ENCODE data around the gene FUBP1. TPM values are rescaled to one million over a fixed set of nuclear protein-coding genes. Genes with fewer than 3 reads are reported as not detected.

The FUBP1 gene
- total RNA-seq, 1 experiment from 2014 or later: 208 TPM

GRCh38 chr1:77958850-77959249 lies 20.0 kb downstream of the FUBP1 start (continued):
- no peak for TF ChIP-seq ATF3 (CRISPR knock-in tag; conservative IDR thresholded peaks at IDR 0.05)

GRCh38 chr1:77958391-77958790 lies 20.5 kb downstream of the FUBP1 start:
- Mint-ChIP-seq H3K27ac (peak overlapping the region; percentile 3; the same call in 1 of the 2 replicates), H3K4me3 (no peak overlapping the region), H3K9me3 (no peaks in the 10 kb centered on the region), H3K36me3 (peaks cover 87% of the 10 kb centered on the region), H3K27me3 (ENCODE audit: low read depth) (no peaks in the 10 kb centered on the region), H3K4me1 (no peaks in the 10 kb centered on the region)
- ATAC-seq: no peak
- POLR2A ChIA-PET: no interaction called here
- CTCF ChIA-PET: interaction anchor here (0.7 kb wide), 1 partner anchor 290 kb away, joined by 3 read pairs; no protein-coding TSS in a partner anchor
- no peak for DNase-seq (ENCODE audit: low spot score)
- TF ChIP-seq E2F4 (CRISPR knock-in tag; IDR thresholded peaks at IDR 0.05; ENCODE audit: borderline replicate concordance, low read depth): no peak
- no peak for TF ChIP-seq SMAD4 (CRISPR knock-in tag; IDR thresholded peaks at IDR 0.05)
- TF ChIP-seq EMX1 (CRISPR knock-in tag; IDR thresholded peaks at IDR 0.05): no peak
- TF ChIP-seq SP1 (CRISPR knock-in tag; conservative IDR thresholded peaks at IDR 0.05): no peak
- no peak for TF ChIP-seq MXD4 (CRISPR knock-in tag; IDR thresholded peaks at IDR 0.05; ENCODE audit: borderline replicate concordance)
- no peak for TF ChIP-seq CREB1 (CRISPR knock-in tag; IDR thresholded peaks at IDR 0.05)
- no peak for TF ChIP-seq NFYB (CRISPR knock-in tag; conservative IDR thresholded peaks at IDR 0.05; ENCODE audit: low read depth)
- no peak for TF ChIP-seq TP53 (CRISPR knock-in tag; IDR thresholded peaks at IDR 0.05)
- TF ChIP-seq FOXK1 (CRISPR knock-in tag; IDR thresholded peaks at IDR 0.05): no peak
- TF ChIP-seq ZNF219 (CRISPR knock-in tag; IDR thresholded peaks at IDR 0.05; ENCODE audit: borderline replicate concordance): no peak
- TF ChIP-seq HMGXB4 (CRISPR knock-in tag; IDR thresholded peaks at IDR 0.05): no peak
- TF ChIP-seq ESRRA (CRISPR knock-in tag; IDR thresholded peaks at IDR 0.05; ENCODE audit: borderline replicate concordance): no peak
- TF ChIP-seq E2F5 (CRISPR knock-in tag; IDR thresholded peaks at IDR 0.05): no peak
- no peak for TF ChIP-seq TCF7 (CRISPR knock-in tag; IDR thresholded peaks at IDR 0.05; ENCODE audit: low read depth)
- no peak for TF ChIP-seq ZNF425 (CRISPR knock-in tag; conservative IDR thresholded peaks at IDR 0.05)
- TF ChIP-seq E2F1 (CRISPR knock-in tag; IDR thresholded peaks at IDR 0.05): no peak
- TF ChIP-seq MYBL2 (CRISPR knock-in tag; IDR thresholded peaks at IDR 0.05): no peak
- no peak for TF ChIP-seq ARID4B (CRISPR knock-in tag; IDR thresholded peaks at IDR 0.05; ENCODE audit: borderline replicate concordance)
- TF ChIP-seq ATF3 (CRISPR knock-in tag; conservative IDR thresholded peaks at IDR 0.05): no peak
- no peak for TF ChIP-seq PRDM15 (CRISPR knock-in tag; IDR thresholded peaks at IDR 0.05)

All from WTC11 (cell line).